ENCODE results near the gene CHERP.
"Not testable (repeated sequence)": the region's sequence is repeated elsewhere in the genome, so short reads cannot be mapped to it uniquely, and the experiment has no call there.

The CHERP gene

DNA sequence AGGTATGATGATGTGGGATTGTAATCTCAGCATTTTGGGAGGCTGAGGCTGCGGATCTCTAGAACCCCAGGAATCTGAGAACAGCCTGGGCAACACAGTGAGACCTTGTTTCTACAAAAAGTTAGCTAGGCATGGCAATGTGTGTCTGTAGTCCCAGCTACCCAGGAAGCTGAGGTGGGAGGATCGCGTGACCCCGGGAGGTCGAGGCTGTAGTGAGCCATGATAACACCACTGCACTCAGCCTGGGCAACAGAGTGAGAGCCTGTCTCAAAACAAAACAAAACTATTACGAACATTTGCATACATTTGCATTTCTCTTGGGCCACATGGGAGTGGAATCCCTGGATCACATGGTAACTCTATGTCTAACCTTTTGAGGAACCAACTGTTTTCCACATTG, 44.4 kb downstream of the CHERP start:
- H3K36me3 ChIP-seq (ENCODE audit: low read depth) = no peaks in the 10 kb centered on the region
- no peak overlapping the region for H3K4me3 ChIP-seq (ENCODE audit: severe bottlenecking)
- H3K27ac ChIP-seq (ENCODE audit: poor library complexity, severe bottlenecking) = no peak overlapping the region
- no peaks in the 10 kb centered on the region for H3K4me1 ChIP-seq (ENCODE audit: insufficient read depth, poor library complexity, severe bottlenecking)
- TF ChIP-seq, protein P1, sequence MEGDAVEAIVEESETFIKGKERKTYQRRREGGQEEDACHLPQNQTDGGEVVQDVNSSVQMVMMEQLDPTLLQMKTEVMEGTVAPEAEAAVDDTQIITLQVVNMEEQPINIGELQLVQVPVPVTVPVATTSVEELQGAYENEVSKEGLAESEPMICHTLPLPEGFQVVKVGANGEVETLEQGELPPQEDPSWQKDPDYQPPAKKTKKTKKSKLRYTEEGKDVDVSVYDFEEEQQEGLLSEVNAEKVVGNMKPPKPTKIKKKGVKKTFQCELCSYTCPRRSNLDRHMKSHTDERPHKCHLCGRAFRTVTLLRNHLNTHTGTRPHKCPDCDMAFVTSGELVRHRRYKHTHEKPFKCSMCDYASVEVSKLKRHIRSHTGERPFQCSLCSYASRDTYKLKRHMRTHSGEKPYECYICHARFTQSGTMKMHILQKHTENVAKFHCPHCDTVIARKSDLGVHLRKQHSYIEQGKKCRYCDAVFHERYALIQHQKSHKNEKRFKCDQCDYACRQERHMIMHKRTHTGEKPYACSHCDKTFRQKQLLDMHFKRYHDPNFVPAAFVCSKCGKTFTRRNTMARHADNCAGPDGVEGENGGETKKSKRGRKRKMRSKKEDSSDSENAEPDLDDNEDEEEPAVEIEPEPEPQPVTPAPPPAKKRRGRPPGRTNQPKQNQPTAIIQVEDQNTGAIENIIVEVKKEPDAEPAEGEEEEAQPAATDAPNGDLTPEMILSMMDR (IDR thresholded peaks at IDR 0.05; ENCODE audit: poor library complexity, severe bottlenecking) = no peak
- no peaks in the 10 kb centered on the region for H3K9me3 ChIP-seq (ENCODE audit: severe bottlenecking)
- DNase-seq (ENCODE audit: low spot score) = no peak
- no peaks in the 10 kb centered on the region for H3K27me3 ChIP-seq (ENCODE audit: insufficient read depth, poor library complexity, severe bottlenecking)
- no peak for ATAC-seq (ENCODE audit: low read depth)

DNA sequence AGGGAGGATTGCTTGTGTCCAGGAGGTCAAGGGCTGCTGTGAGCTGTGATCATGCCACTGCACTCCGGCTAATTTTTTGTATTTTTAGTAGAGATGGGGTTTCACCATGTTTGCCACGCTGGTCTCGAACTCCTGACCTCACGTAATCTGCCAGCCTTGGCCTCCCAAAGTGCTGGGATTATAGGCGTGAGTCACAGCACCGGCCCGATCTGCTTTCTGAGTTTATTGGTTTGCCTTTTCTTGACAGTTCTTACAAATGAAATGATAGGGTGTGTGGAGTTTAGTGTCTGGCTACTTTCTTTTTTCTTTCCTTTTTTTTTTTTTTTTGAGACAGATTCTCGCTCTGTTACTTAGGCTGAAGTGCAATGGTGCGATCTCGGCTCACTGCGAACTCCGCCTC, 45.2 kb downstream of the CHERP start:
- Histone ChIP-seq H3K4me1 (ENCODE audit: insufficient read depth, poor library complexity, severe bottlenecking) (no peaks in the 10 kb centered on the region), H3K27ac (ENCODE audit: poor library complexity, severe bottlenecking) (no peak overlapping the region), H3K27me3 (ENCODE audit: insufficient read depth, poor library complexity, severe bottlenecking) (no peaks in the 10 kb centered on the region), H3K9me3 (ENCODE audit: severe bottlenecking) (no peaks in the 10 kb centered on the region), H3K4me3 (ENCODE audit: severe bottlenecking) (peak overlapping the region; percentile 76), H3K36me3 (ENCODE audit: low read depth) (no peaks in the 10 kb centered on the region)
- DNase-seq (ENCODE audit: low spot score) = no peak
- ATAC-seq (ENCODE audit: low read depth) = no peak
- TF ChIP-seq, protein P1 (IDR thresholded peaks at IDR 0.05; ENCODE audit: poor library complexity, severe bottlenecking) = no peak

- Histone ChIP-seq H3K27ac (ENCODE audit: poor library complexity, severe bottlenecking) (no peak overlapping the region), H3K27me3 (ENCODE audit: insufficient read depth, poor library complexity, severe bottlenecking) (no peaks in the 10 kb centered on the region), H3K4me1 (ENCODE audit: insufficient read depth, poor library complexity, severe bottlenecking) (no peaks in the 10 kb centered on the region), H3K4me3 (ENCODE audit: severe bottlenecking) (peak overlapping the region; percentile 76), H3K36me3 (ENCODE audit: low read depth) (no peaks in the 10 kb centered on the region), H3K9me3 (ENCODE audit: severe bottlenecking) (no peaks in the 10 kb centered on the region)
- TF ChIP-seq, protein P1 (IDR thresholded peaks at IDR 0.05; ENCODE audit: poor library complexity, severe bottlenecking) = no peak
- DNase-seq (ENCODE audit: low spot score) (no peak), ATAC-seq (ENCODE audit: low read depth) (peak; percentile 1; the same call in 2 of the 3 replicates)
Measured at GRCh38 chr19:16496613-16496983, 45.6 kb downstream of the CHERP start.

DNA sequence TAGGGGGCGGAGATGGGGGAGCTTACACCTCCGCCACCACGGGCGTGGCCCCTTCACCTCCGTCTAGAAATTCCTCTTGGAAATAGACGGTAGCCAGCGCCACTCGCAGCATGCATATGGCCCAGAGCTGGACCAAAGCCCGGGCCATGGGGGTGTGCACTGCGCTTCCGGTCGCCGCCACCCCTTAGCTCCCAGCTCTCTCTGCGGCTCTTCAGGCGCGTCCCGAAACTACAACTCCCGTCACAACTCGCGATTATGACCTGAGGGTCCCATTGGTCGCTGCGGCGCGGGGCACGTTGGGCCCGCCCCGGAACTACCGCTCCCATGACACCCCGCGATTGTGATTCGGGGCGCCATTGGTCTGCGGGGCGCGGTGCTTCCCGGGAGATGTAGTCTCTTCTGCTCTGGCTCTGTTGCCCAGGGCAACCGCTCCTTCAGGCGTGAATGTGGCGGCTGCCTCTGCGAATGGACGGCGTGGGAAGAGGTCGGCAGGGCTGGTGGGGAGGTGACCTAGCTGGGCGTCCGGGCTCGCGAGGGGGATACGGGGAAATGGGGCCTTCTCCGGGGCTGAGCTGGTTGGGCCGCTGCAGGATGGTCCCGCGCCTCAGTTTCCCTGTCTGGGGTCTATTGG, 46.1 kb downstream of the CHERP start, which contains the start of the genes C19orf44 and CALR3:
Gene C19orf44 (plus strand): TSS at position 413 of the 631 bp plus-strand sequence. CDS start 4,399 bp downstream, outside the sequence.
Gene CALR3 (minus strand): TSS at position 186 of the 631 bp plus-strand sequence. CDS start 38 bp downstream, at position 148.
- peak within 1 kb of the TSS; percentile 76 for H3K4me3 ChIP-seq (ENCODE audit: severe bottlenecking)
- DNase-seq (ENCODE audit: low spot score) = peak; percentile 97
- H3K36me3 ChIP-seq (ENCODE audit: low read depth) = no peaks in the 10 kb centered on the region
- TF ChIP-seq, protein P1 (IDR thresholded peaks at IDR 0.05; ENCODE audit: poor library complexity, severe bottlenecking) = no peak
- peak; percentile 99 for ATAC-seq (ENCODE audit: low read depth)
- no peaks in the 10 kb centered on the region for H3K9me3 ChIP-seq (ENCODE audit: severe bottlenecking)
- no peaks in the 10 kb centered on the region for H3K4me1 ChIP-seq (ENCODE audit: insufficient read depth, poor library complexity, severe bottlenecking)
- no peaks in the 10 kb centered on the region for H3K27me3 ChIP-seq (ENCODE audit: insufficient read depth, poor library complexity, severe bottlenecking)
- H3K27ac ChIP-seq (ENCODE audit: poor library complexity, severe bottlenecking) = no peak within 1 kb of the TSS

GRCh38 chr19:16486476-16486875, 55.8 kb downstream of the CHERP start:
- not testable (repeated sequence) for H3K27ac ChIP-seq (ENCODE audit: poor library complexity, severe bottlenecking); H3K27me3 ChIP-seq (ENCODE audit: insufficient read depth, poor library complexity, severe bottlenecking); H3K4me3 ChIP-seq (ENCODE audit: severe bottlenecking); H3K4me1 ChIP-seq (ENCODE audit: insufficient read depth, poor library complexity, severe bottlenecking); H3K36me3 ChIP-seq (ENCODE audit: low read depth); ATAC-seq (ENCODE audit: low read depth); H3K9me3 ChIP-seq (ENCODE audit: severe bottlenecking); DNase-seq (ENCODE audit: low spot score)

Measured in RWPE2 (cell line).